ENCODE data around the gene RPL22. TPM values are rescaled to one million over a fixed set of nuclear protein-coding genes. Genes with fewer than 3 reads are reported as not detected.

The RPL22 gene
- total RNA-seq, 3 donors from 2014 or later, result 349 to 387 (median 350) TPM

DNA sequence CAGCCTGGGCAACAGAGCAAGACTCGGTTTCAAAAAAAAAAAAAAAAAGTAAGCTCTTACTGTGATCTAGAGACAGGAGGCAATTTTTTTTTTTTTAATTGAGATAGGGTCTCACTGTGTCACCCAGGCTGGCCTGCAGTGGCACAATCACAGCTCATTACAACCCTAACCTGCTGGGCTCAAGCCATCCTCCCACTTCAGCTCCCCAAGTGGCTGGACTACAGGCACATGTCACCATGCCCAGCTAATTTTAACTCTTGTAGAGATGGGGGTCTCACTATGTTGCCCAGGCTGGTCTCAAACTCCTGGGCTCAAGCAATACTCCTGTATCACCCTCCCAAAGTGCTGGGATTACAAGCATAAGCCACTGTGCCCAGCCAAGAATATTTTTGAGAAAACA is 7.4 kb downstream of the RPL22 start:
- no peak for ATAC-seq
- Histone ChIP-seq H3K4me1 (ENCODE audit: low read depth) (no peaks in the 10 kb centered on the region), H3K4me3 (no peak overlapping the region), H3K36me3 (ENCODE audit: low read depth) (peaks cover 10% of the 10 kb centered on the region), H3K9me3 (no peaks in the 10 kb centered on the region)
- TF ChIP-seq, protein P1, sequence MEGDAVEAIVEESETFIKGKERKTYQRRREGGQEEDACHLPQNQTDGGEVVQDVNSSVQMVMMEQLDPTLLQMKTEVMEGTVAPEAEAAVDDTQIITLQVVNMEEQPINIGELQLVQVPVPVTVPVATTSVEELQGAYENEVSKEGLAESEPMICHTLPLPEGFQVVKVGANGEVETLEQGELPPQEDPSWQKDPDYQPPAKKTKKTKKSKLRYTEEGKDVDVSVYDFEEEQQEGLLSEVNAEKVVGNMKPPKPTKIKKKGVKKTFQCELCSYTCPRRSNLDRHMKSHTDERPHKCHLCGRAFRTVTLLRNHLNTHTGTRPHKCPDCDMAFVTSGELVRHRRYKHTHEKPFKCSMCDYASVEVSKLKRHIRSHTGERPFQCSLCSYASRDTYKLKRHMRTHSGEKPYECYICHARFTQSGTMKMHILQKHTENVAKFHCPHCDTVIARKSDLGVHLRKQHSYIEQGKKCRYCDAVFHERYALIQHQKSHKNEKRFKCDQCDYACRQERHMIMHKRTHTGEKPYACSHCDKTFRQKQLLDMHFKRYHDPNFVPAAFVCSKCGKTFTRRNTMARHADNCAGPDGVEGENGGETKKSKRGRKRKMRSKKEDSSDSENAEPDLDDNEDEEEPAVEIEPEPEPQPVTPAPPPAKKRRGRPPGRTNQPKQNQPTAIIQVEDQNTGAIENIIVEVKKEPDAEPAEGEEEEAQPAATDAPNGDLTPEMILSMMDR (IDR thresholded peaks at IDR 0.05), result no peak
- DNase-seq, result no peak
- intact Hi-C loops (cut with DNase I, micrococcal nuclease), result no loop called here

DNA sequence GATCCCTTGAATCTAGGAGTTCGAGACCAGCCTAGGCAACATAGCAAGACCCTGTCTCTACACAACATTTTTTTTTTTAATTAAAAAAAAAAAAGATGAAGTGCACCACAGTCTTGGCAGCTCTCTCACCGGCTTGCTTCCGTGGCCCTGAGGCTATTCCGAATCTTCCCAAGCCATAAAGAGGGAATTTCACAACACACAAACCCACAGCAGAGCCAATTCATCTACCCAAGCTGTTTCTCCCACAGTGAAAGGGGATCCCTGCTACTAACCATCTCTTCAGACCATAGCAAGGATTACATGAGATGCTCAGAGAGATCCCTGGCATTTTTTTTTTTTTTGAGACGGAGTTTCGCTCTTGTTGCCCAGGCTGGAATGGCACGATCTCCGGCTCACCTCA is 10.9 kb downstream of the RPL22 start:
- Histone ChIP-seq H3K36me3 (ENCODE audit: low read depth) (peaks cover 10% of the 10 kb centered on the region), H3K4me1 (ENCODE audit: low read depth) (no peaks in the 10 kb centered on the region), H3K4me3 (no peak overlapping the region), H3K9me3 (no peaks in the 10 kb centered on the region)
- DNase-seq (no peak), ATAC-seq (no peak)
- intact Hi-C loops (cut with DNase I, micrococcal nuclease), result no loop called here
- TF ChIP-seq, protein P1 (IDR thresholded peaks at IDR 0.05), result no peak

DNA sequence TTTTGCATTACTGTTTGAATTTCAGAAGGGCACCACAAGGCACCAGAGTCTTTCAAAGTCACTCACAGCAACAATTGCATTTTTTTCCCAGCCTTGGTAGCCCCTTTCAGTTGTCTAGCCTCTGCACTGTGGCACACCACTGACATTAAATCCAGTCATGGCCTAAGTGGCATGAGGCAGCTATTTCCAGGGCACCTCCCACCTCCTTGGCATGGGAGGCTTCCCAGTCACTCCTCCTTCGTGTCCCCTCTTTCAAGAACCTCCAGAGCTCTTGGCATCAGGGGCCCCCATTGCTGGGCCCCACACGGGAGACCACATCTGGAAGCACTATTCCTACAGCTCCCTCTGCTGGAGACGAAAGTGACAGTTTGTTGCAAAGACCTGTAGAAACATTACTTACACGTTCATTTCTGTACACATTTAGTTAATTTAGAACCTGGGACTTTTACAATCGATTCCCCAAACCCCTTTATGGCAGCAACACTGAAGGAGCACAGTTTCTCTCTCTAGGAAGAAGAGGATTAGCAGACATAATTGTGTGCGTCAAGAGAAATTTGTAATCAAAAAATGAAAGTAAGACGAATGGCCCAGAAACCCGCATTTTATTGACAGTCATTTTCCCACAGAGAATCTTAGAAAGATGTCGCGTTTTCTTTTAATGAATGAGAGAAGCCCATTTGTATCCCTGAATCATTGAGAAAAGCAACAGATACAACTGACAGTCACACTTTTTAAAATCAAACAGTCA is 13.6 kb downstream of the RPL22 start:
- TF ChIP-seq, protein P1 (IDR thresholded peaks at IDR 0.05), result no peak
- ATAC-seq, result no peak
- H3K9me3 ChIP-seq, result no peaks in the 10 kb centered on the region
- H3K4me1 ChIP-seq (ENCODE audit: low read depth), result no peaks in the 10 kb centered on the region
- H3K36me3 ChIP-seq (ENCODE audit: low read depth), result peaks cover 10% of the 10 kb centered on the region
- H3K4me3 ChIP-seq, result no peak overlapping the region
- intact Hi-C loops (cut with DNase I, micrococcal nuclease), result no loop called here
- DNase-seq, result peak in 2 of 3 donors; percentile 14 to 44

DNA sequence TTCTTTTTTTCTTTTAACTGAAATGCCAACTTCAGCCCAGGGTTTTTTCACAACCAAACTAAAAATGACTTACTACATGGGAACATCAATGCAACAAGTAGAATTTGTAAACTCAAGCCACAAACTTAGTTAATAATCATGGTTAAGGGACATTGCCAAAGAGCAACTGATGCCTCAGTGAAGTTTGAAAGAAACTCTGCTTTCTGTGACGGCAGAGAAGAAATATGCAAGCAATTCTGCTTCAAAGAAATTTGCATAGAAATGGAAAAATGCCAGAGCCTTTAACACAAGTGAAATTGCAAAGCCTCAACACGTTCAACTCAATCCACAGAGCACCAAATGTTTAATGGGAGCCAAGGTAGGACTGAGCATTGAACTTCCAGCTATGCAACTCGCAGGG is 14.2 kb downstream of the RPL22 start:
- ATAC-seq (no peak), DNase-seq (no peak)
- Histone ChIP-seq H3K4me1 (ENCODE audit: low read depth) (no peaks in the 10 kb centered on the region), H3K4me3 (no peak overlapping the region), H3K36me3 (ENCODE audit: low read depth) (peaks cover 7% of the 10 kb centered on the region), H3K9me3 (no peaks in the 10 kb centered on the region)
- TF ChIP-seq, protein P1 (IDR thresholded peaks at IDR 0.05), result no peak
- intact Hi-C loops (cut with DNase I, micrococcal nuclease), result no loop called here

DNA sequence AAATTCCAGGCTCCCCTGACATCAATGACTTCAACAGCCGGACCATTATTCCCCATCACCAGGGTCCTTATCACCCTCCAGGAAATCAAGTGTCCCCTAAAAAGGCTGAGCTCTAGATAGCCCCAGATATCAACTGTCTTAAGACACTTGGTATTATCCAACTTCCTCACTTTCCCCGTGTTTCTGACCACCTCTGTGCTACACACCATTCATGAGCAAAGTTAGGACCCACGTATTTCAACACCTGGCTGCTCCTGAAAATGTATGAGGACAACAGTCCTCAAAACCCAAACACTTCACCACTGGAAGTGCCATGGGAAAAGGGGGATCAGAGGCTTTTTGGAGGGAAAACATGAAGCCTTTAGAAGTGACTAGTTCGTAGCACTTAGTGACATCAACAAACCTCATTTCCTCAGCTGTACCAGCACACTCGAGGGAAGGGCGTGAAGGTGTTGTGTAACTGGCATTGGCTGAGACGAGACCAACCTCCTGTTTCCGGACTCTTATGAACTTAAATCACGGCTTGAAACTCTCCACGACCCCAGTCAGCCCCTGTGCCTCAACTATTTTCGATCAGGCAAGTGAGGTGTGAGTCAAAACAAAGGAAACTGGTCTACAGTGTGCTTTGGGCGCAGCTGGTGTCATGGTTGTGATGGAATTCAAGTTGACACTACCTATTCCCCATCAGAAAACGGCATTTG is 15.2 kb downstream of the RPL22 start:
- ATAC-seq, result no peak
- Histone ChIP-seq H3K36me3 (ENCODE audit: low read depth) (peaks cover 5% of the 10 kb centered on the region), H3K9me3 (no peaks in the 10 kb centered on the region), H3K4me1 (ENCODE audit: low read depth) (no peaks in the 10 kb centered on the region), H3K4me3 (no peak overlapping the region)
- intact Hi-C loops (cut with DNase I, micrococcal nuclease), result no loop called here
- TF ChIP-seq, protein P1 (IDR thresholded peaks at IDR 0.05), result no peak
- peak in 1 of 3 donors; percentile 10 for DNase-seq
